ENCODE data around the gene SLC16A8.

SLC16A8 gene

GRCh38 chr22:38097058-38097457 lies 13.1 kb upstream of the SLC16A8 start:
- H3K36me3 ChIP-seq, result no peaks in the 10 kb centered on the region
- TF ChIP-seq, protein P1, sequence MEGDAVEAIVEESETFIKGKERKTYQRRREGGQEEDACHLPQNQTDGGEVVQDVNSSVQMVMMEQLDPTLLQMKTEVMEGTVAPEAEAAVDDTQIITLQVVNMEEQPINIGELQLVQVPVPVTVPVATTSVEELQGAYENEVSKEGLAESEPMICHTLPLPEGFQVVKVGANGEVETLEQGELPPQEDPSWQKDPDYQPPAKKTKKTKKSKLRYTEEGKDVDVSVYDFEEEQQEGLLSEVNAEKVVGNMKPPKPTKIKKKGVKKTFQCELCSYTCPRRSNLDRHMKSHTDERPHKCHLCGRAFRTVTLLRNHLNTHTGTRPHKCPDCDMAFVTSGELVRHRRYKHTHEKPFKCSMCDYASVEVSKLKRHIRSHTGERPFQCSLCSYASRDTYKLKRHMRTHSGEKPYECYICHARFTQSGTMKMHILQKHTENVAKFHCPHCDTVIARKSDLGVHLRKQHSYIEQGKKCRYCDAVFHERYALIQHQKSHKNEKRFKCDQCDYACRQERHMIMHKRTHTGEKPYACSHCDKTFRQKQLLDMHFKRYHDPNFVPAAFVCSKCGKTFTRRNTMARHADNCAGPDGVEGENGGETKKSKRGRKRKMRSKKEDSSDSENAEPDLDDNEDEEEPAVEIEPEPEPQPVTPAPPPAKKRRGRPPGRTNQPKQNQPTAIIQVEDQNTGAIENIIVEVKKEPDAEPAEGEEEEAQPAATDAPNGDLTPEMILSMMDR (IDR thresholded peaks at IDR 0.05; ENCODE audit: low read depth, low read length), result no peak
- H3K4me3 ChIP-seq (ENCODE audit: low read depth, low read length), result no peak overlapping the region
- no peak for DNase-seq
- H3K27me3 ChIP-seq (ENCODE audit: insufficient read depth, low read depth, severe bottlenecking), result no peaks in the 10 kb centered on the region
- H3K9me3 ChIP-seq (ENCODE audit: severe bottlenecking), result no peaks in the 10 kb centered on the region
- H3K27ac ChIP-seq, result no peak overlapping the region

DNA sequence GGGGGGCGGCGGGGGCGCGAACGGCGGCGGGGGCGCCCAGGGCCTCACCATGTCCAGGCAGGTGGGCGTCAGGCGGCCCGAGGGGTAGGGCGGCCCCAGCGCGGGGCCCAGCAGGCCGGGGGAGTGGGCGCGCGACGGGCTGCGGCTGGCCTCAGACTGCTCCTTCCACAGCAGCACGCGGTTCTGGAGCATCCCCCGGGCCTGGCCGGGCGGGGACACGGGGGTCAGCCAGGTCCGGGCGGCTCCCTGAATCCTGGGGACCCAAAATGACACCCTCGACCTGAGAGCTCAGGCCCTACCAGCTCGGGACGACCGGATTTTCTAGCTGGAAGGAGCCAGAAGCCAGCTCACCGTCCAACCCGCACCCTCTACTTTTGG lies 5.5 kb upstream of the SLC16A8 start:
- no peak for DNase-seq
- Histone ChIP-seq H3K4me3 (ENCODE audit: low read depth, low read length) (no peak overlapping the region), H3K36me3 (no peaks in the 10 kb centered on the region), H3K27ac (no peak overlapping the region), H3K27me3 (ENCODE audit: insufficient read depth, low read depth, severe bottlenecking) (no peaks in the 10 kb centered on the region), H3K9me3 (ENCODE audit: severe bottlenecking) (no peaks in the 10 kb centered on the region)
- TF ChIP-seq, protein P1 (IDR thresholded peaks at IDR 0.05; ENCODE audit: low read depth, low read length), result no peak

DNA sequence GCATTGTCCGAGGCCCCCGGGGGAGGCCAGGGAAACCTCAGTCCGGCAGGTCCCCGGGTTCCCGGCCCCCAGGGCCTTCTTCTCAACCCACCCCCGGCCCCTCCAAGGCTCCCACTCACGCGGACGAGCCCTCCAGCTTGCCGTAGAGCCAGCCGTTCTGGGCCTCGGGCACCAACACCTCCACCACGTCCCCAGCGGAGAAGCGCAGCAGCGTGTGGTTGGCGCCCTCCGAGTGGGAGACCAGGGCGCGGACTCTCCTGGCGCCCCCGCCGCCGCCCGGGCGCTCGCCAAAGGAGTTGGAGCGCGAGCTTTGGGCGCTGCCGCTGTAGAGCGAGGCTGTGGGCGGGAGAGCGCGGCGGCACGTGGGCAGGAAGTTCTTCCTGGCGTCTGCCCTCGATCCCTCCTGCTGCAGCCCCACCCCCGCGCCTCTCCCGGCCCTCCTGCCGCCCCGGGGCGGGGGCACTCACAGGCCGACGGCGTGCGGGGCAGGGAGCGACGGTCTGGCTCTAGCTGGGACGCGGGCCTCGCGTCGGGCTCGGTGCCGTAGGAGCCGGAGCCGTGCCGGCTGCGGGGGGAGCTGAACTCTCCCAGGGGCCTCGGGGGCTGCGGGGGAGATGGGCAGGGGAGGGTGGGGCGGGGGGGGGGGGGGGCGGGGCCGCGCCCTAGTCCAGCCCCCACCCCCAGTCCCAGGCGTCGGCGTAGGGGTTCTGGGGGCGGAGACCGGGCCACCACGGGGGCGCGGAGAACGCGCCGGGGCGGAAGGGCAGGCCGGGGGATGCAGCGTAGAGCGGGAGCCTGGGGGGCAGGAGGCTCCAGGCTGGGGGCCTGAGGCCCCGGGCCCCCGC lies 4.9 kb upstream of the SLC16A8 start:
- Histone ChIP-seq H3K36me3 (no peaks in the 10 kb centered on the region), H3K9me3 (ENCODE audit: severe bottlenecking) (no peaks in the 10 kb centered on the region), H3K27ac (no peak overlapping the region), H3K27me3 (ENCODE audit: insufficient read depth, low read depth, severe bottlenecking) (no peaks in the 10 kb centered on the region), H3K4me3 (ENCODE audit: low read depth, low read length) (no peak overlapping the region)
- DNase-seq, result no peak
- TF ChIP-seq, protein P1 (IDR thresholded peaks at IDR 0.05; ENCODE audit: low read depth, low read length), result no peak

GRCh38 chr22:38087855-38088254 lies 3.9 kb upstream of the SLC16A8 start:
- no peaks in the 10 kb centered on the region for H3K27me3 ChIP-seq (ENCODE audit: insufficient read depth, low read depth, severe bottlenecking)
- no peak for DNase-seq
- H3K9me3 ChIP-seq (ENCODE audit: severe bottlenecking), result no peaks in the 10 kb centered on the region
- no peak overlapping the region for H3K4me3 ChIP-seq (ENCODE audit: low read depth, low read length)
- no peak overlapping the region for H3K27ac ChIP-seq
- H3K36me3 ChIP-seq, result no peaks in the 10 kb centered on the region
- TF ChIP-seq, protein P1 (IDR thresholded peaks at IDR 0.05; ENCODE audit: low read depth, low read length), result no peak

GRCh38 chr22:38086942-38087341 lies 3.0 kb upstream of the SLC16A8 start:
- H3K36me3 ChIP-seq, result no peaks in the 10 kb centered on the region
- TF ChIP-seq, protein P1 (IDR thresholded peaks at IDR 0.05; ENCODE audit: low read depth, low read length), result no peak
- DNase-seq, result no peak
- no peaks in the 10 kb centered on the region for H3K27me3 ChIP-seq (ENCODE audit: insufficient read depth, low read depth, severe bottlenecking)
- no peaks in the 10 kb centered on the region for H3K9me3 ChIP-seq (ENCODE audit: severe bottlenecking)
- H3K27ac ChIP-seq, result no peak overlapping the region
- H3K4me3 ChIP-seq (ENCODE audit: low read depth, low read length), result no peak overlapping the region
